ENCODE measurements around the gene COMT.

COMT gene

DNA sequence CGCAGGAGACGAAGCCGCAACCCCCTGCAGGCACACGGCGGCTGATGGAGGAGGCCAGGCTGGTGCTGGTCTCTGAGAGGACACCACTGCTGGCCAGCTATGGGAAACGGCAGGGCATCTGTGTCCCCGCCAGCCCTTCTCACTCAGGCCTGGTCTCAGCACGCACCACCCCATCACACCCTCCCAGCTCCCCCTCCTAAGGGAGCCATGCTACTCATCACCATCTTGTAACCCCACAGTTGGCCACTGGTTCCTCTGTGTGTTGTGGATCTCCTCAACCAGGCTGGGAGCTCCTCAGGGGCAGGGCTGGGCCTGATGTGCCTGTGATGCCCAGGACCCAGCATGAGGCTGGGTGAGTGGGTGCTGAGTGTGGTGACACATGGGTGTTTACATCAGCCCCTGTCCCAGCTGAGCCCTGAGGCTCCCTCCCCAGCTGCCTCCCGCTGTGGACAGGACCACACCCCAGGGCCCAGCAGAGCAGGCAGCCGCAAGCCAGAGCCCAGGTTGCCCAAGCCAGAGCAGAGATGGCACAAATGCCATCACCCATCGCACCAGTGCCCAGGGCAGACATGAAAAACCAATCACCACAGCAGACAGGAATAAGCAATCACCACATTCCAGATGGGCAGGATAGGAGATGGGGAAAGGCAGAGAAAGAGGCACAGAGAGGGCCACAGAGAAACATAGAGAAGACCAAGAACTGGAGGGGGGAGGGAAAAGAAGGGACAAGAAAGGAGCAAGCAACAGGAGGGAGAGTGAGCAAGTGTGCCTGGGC lies 66.8 kb downstream of the COMT start:
- Histone ChIP-seq H3K27me3 (ENCODE audit: insufficient read depth, poor library complexity, severe bottlenecking) (no peaks in the 10 kb centered on the region), H3K4me3 (replicated peaks; ENCODE audit: insufficient read depth, low read length) (no peak overlapping the region), H3K27ac (replicated peaks) (no peak overlapping the region)
- TF ChIP-seq, protein P1, sequence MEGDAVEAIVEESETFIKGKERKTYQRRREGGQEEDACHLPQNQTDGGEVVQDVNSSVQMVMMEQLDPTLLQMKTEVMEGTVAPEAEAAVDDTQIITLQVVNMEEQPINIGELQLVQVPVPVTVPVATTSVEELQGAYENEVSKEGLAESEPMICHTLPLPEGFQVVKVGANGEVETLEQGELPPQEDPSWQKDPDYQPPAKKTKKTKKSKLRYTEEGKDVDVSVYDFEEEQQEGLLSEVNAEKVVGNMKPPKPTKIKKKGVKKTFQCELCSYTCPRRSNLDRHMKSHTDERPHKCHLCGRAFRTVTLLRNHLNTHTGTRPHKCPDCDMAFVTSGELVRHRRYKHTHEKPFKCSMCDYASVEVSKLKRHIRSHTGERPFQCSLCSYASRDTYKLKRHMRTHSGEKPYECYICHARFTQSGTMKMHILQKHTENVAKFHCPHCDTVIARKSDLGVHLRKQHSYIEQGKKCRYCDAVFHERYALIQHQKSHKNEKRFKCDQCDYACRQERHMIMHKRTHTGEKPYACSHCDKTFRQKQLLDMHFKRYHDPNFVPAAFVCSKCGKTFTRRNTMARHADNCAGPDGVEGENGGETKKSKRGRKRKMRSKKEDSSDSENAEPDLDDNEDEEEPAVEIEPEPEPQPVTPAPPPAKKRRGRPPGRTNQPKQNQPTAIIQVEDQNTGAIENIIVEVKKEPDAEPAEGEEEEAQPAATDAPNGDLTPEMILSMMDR (IDR thresholded peaks at IDR 0.05; ENCODE audit: insufficient read depth, low read length), result no peak
- TF ChIP-seq, protein P2, sequence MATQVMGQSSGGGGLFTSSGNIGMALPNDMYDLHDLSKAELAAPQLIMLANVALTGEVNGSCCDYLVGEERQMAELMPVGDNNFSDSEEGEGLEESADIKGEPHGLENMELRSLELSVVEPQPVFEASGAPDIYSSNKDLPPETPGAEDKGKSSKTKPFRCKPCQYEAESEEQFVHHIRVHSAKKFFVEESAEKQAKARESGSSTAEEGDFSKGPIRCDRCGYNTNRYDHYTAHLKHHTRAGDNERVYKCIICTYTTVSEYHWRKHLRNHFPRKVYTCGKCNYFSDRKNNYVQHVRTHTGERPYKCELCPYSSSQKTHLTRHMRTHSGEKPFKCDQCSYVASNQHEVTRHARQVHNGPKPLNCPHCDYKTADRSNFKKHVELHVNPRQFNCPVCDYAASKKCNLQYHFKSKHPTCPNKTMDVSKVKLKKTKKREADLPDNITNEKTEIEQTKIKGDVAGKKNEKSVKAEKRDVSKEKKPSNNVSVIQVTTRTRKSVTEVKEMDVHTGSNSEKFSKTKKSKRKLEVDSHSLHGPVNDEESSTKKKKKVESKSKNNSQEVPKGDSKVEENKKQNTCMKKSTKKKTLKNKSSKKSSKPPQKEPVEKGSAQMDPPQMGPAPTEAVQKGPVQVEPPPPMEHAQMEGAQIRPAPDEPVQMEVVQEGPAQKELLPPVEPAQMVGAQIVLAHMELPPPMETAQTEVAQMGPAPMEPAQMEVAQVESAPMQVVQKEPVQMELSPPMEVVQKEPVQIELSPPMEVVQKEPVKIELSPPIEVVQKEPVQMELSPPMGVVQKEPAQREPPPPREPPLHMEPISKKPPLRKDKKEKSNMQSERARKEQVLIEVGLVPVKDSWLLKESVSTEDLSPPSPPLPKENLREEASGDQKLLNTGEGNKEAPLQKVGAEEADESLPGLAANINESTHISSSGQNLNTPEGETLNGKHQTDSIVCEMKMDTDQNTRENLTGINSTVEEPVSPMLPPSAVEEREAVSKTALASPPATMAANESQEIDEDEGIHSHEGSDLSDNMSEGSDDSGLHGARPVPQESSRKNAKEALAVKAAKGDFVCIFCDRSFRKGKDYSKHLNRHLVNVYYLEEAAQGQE (IDR thresholded peaks at IDR 0.05; ENCODE audit: insufficient replicate concordance, low read depth), result no peak
- TF ChIP-seq SPI1 (IDR thresholded peaks at IDR 0.05; ENCODE audit: borderline replicate concordance, low read depth), result no peak
- no peak for TF ChIP-seq POLR2AphosphoS5 (IDR thresholded peaks at IDR 0.05; ENCODE audit: low read depth)
- no peak for TF ChIP-seq GABPA (IDR thresholded peaks at IDR 0.05; ENCODE audit: low read depth)
- DNase-seq (ENCODE audit: low read depth in 1 of 2, low spot score in 1 of 2), result no peak

DNA sequence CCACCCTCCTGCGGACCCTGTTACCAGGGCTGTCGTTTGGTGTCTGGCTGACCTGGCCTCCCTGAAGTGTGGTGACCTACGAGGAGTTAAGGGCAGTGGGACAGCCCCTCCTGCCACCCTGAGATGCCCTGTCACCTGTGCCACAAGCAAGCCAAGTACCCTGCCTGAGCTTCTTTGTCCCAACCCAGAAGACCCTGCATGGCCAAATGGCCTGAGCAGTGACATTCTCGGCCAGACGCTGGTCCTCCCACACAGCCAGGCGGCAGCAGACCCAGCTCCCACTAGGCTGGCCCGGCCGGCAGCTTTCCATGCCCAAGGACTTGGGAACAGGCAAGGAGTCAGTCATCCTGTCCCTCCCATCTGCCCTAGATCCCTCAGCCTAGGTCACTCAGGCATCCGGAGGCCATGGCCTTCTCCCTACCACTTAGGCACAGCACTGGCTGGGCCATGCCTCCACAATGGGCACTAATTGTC lies 67.5 kb downstream of the COMT start:
- no peak overlapping the region for H3K27ac ChIP-seq (replicated peaks)
- no peak overlapping the region for H3K4me3 ChIP-seq (replicated peaks; ENCODE audit: insufficient read depth, low read length)
- TF ChIP-seq, protein P2 (IDR thresholded peaks at IDR 0.05; ENCODE audit: insufficient replicate concordance, low read depth), result no peak
- TF ChIP-seq, protein P1 (IDR thresholded peaks at IDR 0.05; ENCODE audit: insufficient read depth, low read length), result no peak
- no peak for TF ChIP-seq SPI1 (IDR thresholded peaks at IDR 0.05; ENCODE audit: borderline replicate concordance, low read depth)
- no peak for TF ChIP-seq POLR2AphosphoS5 (IDR thresholded peaks at IDR 0.05; ENCODE audit: low read depth)
- no peak for DNase-seq (ENCODE audit: low read depth in 1 of 2, low spot score in 1 of 2)
- no peaks in the 10 kb centered on the region for H3K27me3 ChIP-seq (ENCODE audit: insufficient read depth, poor library complexity, severe bottlenecking)

DNA sequence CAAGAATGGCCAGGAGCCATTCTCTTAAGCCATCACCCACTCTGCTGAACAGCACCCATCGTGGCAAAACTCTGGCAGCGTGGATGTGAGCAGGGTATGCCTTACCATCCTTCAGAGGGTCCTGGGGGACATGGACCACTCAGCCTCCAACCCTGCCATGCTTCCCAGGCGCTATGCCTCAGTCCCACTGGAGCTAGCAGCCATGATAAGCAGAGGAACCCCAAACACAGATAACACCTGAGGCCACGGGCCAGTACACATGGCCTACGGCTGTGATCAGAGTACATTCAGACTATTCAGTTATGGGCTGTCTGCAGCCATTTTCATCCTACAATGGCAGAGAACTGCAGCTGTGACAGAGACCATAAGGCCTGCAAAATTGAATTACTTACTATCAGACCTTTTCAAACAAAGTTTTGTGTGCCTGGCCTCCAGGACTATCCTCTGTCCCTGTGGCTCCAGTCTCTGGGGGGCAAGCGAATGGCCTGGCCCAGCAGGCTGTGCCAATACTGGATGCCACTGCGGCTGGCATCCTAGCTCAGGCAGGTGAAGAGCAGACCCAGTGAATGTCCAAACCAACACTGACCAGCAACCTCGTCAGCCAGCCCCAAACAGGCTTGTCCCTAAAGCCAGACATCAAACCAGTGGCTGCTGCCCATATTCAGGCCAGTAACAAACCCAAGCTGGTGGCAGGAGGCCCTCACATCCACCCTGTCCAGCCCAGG lies 68.2 kb downstream of the COMT start:
- no peak overlapping the region for H3K27ac ChIP-seq (replicated peaks)
- H3K27me3 ChIP-seq (ENCODE audit: insufficient read depth, poor library complexity, severe bottlenecking), result no peaks in the 10 kb centered on the region
- TF ChIP-seq POLR2AphosphoS5 (IDR thresholded peaks at IDR 0.05; ENCODE audit: low read depth), result no peak
- TF ChIP-seq, protein P2 (IDR thresholded peaks at IDR 0.05; ENCODE audit: insufficient replicate concordance, low read depth), result no peak
- no peak for TF ChIP-seq SPI1 (IDR thresholded peaks at IDR 0.05; ENCODE audit: borderline replicate concordance, low read depth)
- TF ChIP-seq, protein P1 (IDR thresholded peaks at IDR 0.05; ENCODE audit: insufficient read depth, low read length), result no peak
- no peak for TF ChIP-seq GABPA (IDR thresholded peaks at IDR 0.05; ENCODE audit: low read depth)
- DNase-seq (ENCODE audit: low read depth in 1 of 2, low spot score in 1 of 2), result no peak
- no peak overlapping the region for H3K4me3 ChIP-seq (replicated peaks; ENCODE audit: insufficient read depth, low read length)

Measured in HL-60 (cell line).